ENCODE measurements around the gene MGST2. TPM values are rescaled to one million over a fixed set of nuclear protein-coding genes. Genes with fewer than 3 reads are reported as not detected.

MGST2 gene
- total RNA-seq, 3 donors from 2014 or later: 64.3 to 134 (median 119) TPM

- intact Hi-C loops (cut with DNase I, micrococcal nuclease): no loop called here
- H3K4me1 ChIP-seq (ENCODE audit: low read depth): no peaks in the 10 kb centered on the region
- H3K36me3 ChIP-seq (ENCODE audit: low read depth): no peaks in the 10 kb centered on the region
- ATAC-seq (no peak), DNase-seq (no peak)
- H3K9me3 ChIP-seq: no peaks in the 10 kb centered on the region
- TF ChIP-seq CTCF (IDR thresholded peaks at IDR 0.05): no peak
- H3K4me3 ChIP-seq: no peak overlapping the region
Observed at GRCh38 chr4:139721789-139722188, 56.2 kb downstream of the MGST2 start.

- H3K4me1 ChIP-seq (ENCODE audit: low read depth): peaks cover 5% of the 10 kb centered on the region
- TF ChIP-seq CTCF (IDR thresholded peaks at IDR 0.05): no peak
- DNase-seq (no peak), ATAC-seq (no peak)
- no peak overlapping the region for H3K4me3 ChIP-seq
- H3K9me3 ChIP-seq: no peaks in the 10 kb centered on the region
- intact Hi-C loops (cut with DNase I, micrococcal nuclease): no loop called here
- no peaks in the 10 kb centered on the region for H3K36me3 ChIP-seq (ENCODE audit: low read depth)
Observed at GRCh38 chr4:139725236-139725635, 59.6 kb downstream of the MGST2 start.

- DNase-seq (no peak), ATAC-seq (no peak)
- intact Hi-C loops (cut with DNase I, micrococcal nuclease): no loop called here
- no peaks in the 10 kb centered on the region for H3K9me3 ChIP-seq
- H3K4me3 ChIP-seq: no peak overlapping the region
- no peak for TF ChIP-seq CTCF (IDR thresholded peaks at IDR 0.05)
- peaks cover 5% of the 10 kb centered on the region for H3K4me1 ChIP-seq (ENCODE audit: low read depth)
- H3K36me3 ChIP-seq (ENCODE audit: low read depth): no peaks in the 10 kb centered on the region
Observed at GRCh38 chr4:139726615-139727014, 61.0 kb downstream of the MGST2 start.

GRCh38 chr4:139728146-139728545, 62.5 kb downstream of the MGST2 start:
- H3K4me3 ChIP-seq: no peak overlapping the region
- no peaks in the 10 kb centered on the region for H3K36me3 ChIP-seq (ENCODE audit: low read depth)
- no peaks in the 10 kb centered on the region for H3K9me3 ChIP-seq
- ATAC-seq (no peak), DNase-seq (no peak)
- H3K4me1 ChIP-seq (ENCODE audit: low read depth): peaks cover 5% of the 10 kb centered on the region
- no peak for TF ChIP-seq CTCF (IDR thresholded peaks at IDR 0.05)
- intact Hi-C loops (cut with DNase I, micrococcal nuclease): no loop called here

DNA sequence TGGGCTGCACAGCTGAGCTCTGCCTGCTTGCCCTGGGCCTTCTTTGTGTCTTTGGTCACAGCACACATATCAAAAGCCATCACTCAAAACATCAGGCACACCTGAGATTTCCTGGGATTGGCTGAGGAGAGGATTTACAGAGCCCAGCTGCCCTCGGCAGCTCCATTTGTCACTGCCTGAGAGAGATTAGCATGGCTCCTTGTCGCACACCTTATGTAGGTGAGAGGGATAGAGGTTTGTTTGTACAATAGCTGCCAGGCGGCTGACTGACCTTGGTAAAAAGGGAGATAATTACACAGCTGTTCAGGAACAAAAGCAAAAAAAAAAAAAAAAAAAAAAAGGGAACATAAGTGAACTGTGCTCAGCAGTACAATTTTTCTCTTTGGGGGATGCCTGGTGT, 63.2 kb downstream of the MGST2 start:
- no peak for TF ChIP-seq CTCF (IDR thresholded peaks at IDR 0.05)
- intact Hi-C loops (cut with DNase I, micrococcal nuclease): no loop called here
- no peaks in the 10 kb centered on the region for H3K9me3 ChIP-seq
- no peak overlapping the region for H3K4me3 ChIP-seq
- peak in 1 of 3 donors; percentile 51 for DNase-seq
- ATAC-seq: peak; percentile 92
- H3K4me1 ChIP-seq (ENCODE audit: low read depth): peaks cover 5% of the 10 kb centered on the region
- no peaks in the 10 kb centered on the region for H3K36me3 ChIP-seq (ENCODE audit: low read depth)

GRCh38 chr4:139732991-139733570, 67.5 kb downstream of the MGST2 start:
- TF ChIP-seq CTCF (IDR thresholded peaks at IDR 0.05): no peak
- DNase-seq (no peak), ATAC-seq (no peak)
- Histone ChIP-seq H3K4me1 (ENCODE audit: low read depth) (peaks cover 15% of the 10 kb centered on the region), H3K36me3 (ENCODE audit: low read depth) (no peaks in the 10 kb centered on the region), H3K9me3 (no peaks in the 10 kb centered on the region), H3K4me3 (no peak overlapping the region)
- intact Hi-C loops (cut with DNase I, micrococcal nuclease): no loop called here
